Vagina (tissue), 2 donors: ENCODE results near the gene NDFIP2.

ENCODE experiments used
- CTCF ChIP-seq, 3 experiments: fragments of 450-650 bp in 2 of 3; fragments of 200-600 bp in 1 of 3; sonication (generic) in 1 of 3; IDR thresholded peaks; one replicate each; pipeline ENCODE4 v1.5.1; 2017 to 2019; ENCODE audit warnings: antibody characterized with exemption in 3 of 3, mild to moderate bottlenecking in 2 of 3, moderate library complexity in 2 of 3
- POLR2A ChIP-seq, 2 donors: fragments of 450-650 bp; IDR thresholded peaks; one replicate each; pipeline ENCODE4 v1.6.1; 2017; ENCODE audit warnings: antibody characterized with exemption in 2 of 2, mild to moderate bottlenecking in 2 of 2, moderate library complexity in 2 of 2

DNA sequence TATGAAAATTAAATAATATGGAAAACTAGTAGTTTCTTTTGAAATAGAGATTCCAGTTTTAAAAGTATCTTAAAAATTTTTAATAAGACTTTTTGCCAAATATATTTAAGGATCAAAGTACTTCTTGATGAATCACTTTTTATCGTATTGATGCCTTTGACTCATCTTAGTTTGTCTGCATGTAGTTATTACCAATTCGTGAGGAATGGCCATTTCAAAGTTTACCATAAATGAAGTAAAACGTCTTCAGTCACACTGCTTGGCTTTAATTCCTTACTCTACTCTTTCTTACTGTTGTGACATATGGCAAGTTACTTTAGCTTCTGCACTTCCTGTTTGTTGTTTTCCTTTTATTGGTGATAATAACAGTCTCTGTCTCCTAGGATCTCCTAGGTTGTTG lies 38.3 kb downstream of the NDFIP2 start:
- no peak for TF ChIP-seq CTCF (IDR thresholded peaks at IDR 0.05)
- no peak for TF ChIP-seq POLR2A (IDR thresholded peaks at IDR 0.05)
